ENCODE data around the gene ZNF212. TPM values are rescaled to one million over a fixed set of nuclear protein-coding genes. Genes with fewer than 3 reads are reported as not detected.

ZNF212 gene
- total RNA-seq, result 5.2 TPM
- long read RNA-seq, partial matches to known transcripts, result 0 of 2 reads
- long read RNA-seq, other reads (novel, unspliced or antisense), result 0 of 2 reads

- DNase-seq (peak; percentile 93), ATAC-seq (peak; percentile 100)
- intact Hi-C loops (cut with micrococcal nuclease), result no loop called here
Measured at GRCh38 chr7:149239345-149240143, at the start of gene ZNF212. TSS of gene ZNF212 (plus strand) at chr7:149239651. CDS start at chr7:149239779, 128 bp downstream.

GRCh38 chr7:149191851-149192250 is 47.6 kb upstream of the ZNF212 start:
- DNase-seq (no peak), ATAC-seq (no peak)
- intact Hi-C loops (cut with micrococcal nuclease), result no loop called here

- no peak for ATAC-seq
- intact Hi-C loops (cut with micrococcal nuclease), result no loop called here
- DNase-seq, result no peak
Measured at GRCh38 chr7:149194799-149195179, 44.7 kb upstream of the ZNF212 start.

- intact Hi-C loops (cut with micrococcal nuclease), result no loop called here
- DNase-seq (peak; percentile 93), ATAC-seq (peak; percentile 99)
Measured at GRCh38 chr7:149195180-149196150, 44.0 kb upstream of the ZNF212 start, which contains the start of gene ZNF282. TSS of gene ZNF282 (plus strand) at chr7:149195546. CDS start at chr7:149195590, 44 bp downstream.

- no peak for DNase-seq
- intact Hi-C loops (cut with micrococcal nuclease), result no loop called here
- ATAC-seq, result no peak
Measured at GRCh38 chr7:149196151-149196704, 43.2 kb upstream of the ZNF212 start.

- DNase-seq (no peak), ATAC-seq (no peak)
- intact Hi-C loops (cut with micrococcal nuclease), result no loop called here
Measured at GRCh38 chr7:149196705-149197171, 42.7 kb upstream of the ZNF212 start.

GRCh38 chr7:149197675-149198074 is 41.8 kb upstream of the ZNF212 start:
- ATAC-seq (no peak), DNase-seq (no peak)
- intact Hi-C loops (cut with micrococcal nuclease), result no loop called here

GRCh38 chr7:149198161-149198816 is 41.2 kb upstream of the ZNF212 start:
- intact Hi-C loops (cut with micrococcal nuclease), result no loop called here
- no peak for ATAC-seq
- DNase-seq, result no peak

- intact Hi-C loops (cut with micrococcal nuclease), result no loop called here
- DNase-seq (no peak), ATAC-seq (no peak)
Measured at GRCh38 chr7:149199234-149199995, 40.0 kb upstream of the ZNF212 start.

GRCh38 chr7:149202831-149203231 is 36.6 kb upstream of the ZNF212 start:
- DNase-seq (no peak), ATAC-seq (peak; percentile 88)
- intact Hi-C loops (cut with micrococcal nuclease), result no loop called here

- intact Hi-C loops (cut with micrococcal nuclease), result no loop called here
- ATAC-seq, result no peak
- DNase-seq, result no peak
Measured at GRCh38 chr7:149205690-149206381, 33.6 kb upstream of the ZNF212 start.

GRCh38 chr7:149207324-149208035 is 32.0 kb upstream of the ZNF212 start:
- DNase-seq, result no peak
- intact Hi-C loops (cut with micrococcal nuclease), result no loop called here
- no peak for ATAC-seq

GRCh38 chr7:149209518-149210269 is 29.8 kb upstream of the ZNF212 start:
- no peak for ATAC-seq
- DNase-seq, result no peak
- intact Hi-C loops (cut with micrococcal nuclease), result no loop called here

- intact Hi-C loops (cut with micrococcal nuclease), result no loop called here
- DNase-seq (no peak), ATAC-seq (peak; percentile 83)
Measured at GRCh38 chr7:149210551-149210950, 28.9 kb upstream of the ZNF212 start.

- intact Hi-C loops (cut with micrococcal nuclease), result no loop called here
- DNase-seq (no peak), ATAC-seq (peak; percentile 75)
Measured at GRCh38 chr7:149214020-149214720, 25.3 kb upstream of the ZNF212 start.

- intact Hi-C loops (cut with micrococcal nuclease), result no loop called here
- ATAC-seq (no peak), DNase-seq (no peak)
Measured at GRCh38 chr7:149216402-149216801, 23.0 kb upstream of the ZNF212 start.

Measured in left ventricle myocardium superior (tissue), 1 donor.